PC-3 (cell line): Measurements from ENCODE around the gene RPS15. TPM values are rescaled to one million over a fixed set of nuclear protein-coding genes. Genes with fewer than 3 reads are reported as not detected.

Source experiments
- ATAC-seq: fragments of 200-7000 bp; cut with Tn5 transposase; 2 replicates; pipeline ENCODE4 v1.9.1; 2020; ENCODE audit warnings: mild to moderate bottlenecking, moderate library complexity
- BruUV-seq: library from RNA; stranded (reverse); fragments of 400-500 nt; replicated peaks from 2 replicates; lab custom pipeline; 2021; lab: Mats Ljungman, UMichigan
- CTCF ChIA-PET: fragments of 300-600 bp; sonication (Branson Sonifier 250); formaldehyde crosslinking; loops from one replicate; lab custom pipeline; 2022; ENCODE audit warnings: antibody characterized with exemption; lab: Charles Lee
- POLR2A ChIA-PET: fragments of 300-600 bp; sonication (Branson Sonifier 250); formaldehyde crosslinking; loops from one replicate; lab custom pipeline; 2022; ENCODE audit warnings: antibody characterized with exemption; ENCODE audit not compliant: unreplicated experiment; lab: Charles Lee
- DNase-seq: peaks from one replicate; pipeline ENCODE4 v3.0.0-alpha.2; 2015
- H2AFZ ChIP-seq: fragments of 300-600 bp; sonication (generic); 2 replicates; pipeline ENCODE4 v1.6.0; 2016; ENCODE audit warnings: antibody characterized with exemption, low read length
- H3F3A ChIP-seq: fragments of 300-600 bp; sonication (generic); one replicate; pipeline ENCODE4 v1.6.0; 2017; ENCODE audit warnings: antibody characterized with exemption, low read length, control low read depth, mild to moderate bottlenecking; ENCODE audit not compliant: unreplicated experiment
- H3K27ac ChIP-seq: fragments of 300-600 bp; sonication (generic); 2 replicates; pipeline ENCODE4 v1.5.1; 2016; ENCODE audit warnings: mild to moderate bottlenecking, low read length
- H3K27me3 ChIP-seq: fragments of 300-600 bp; sonication (generic); 2 replicates; pipeline ENCODE4 v1.6.1; 2016; ENCODE audit warnings: low read length, mixed read lengths
- H3K36me3 ChIP-seq: fragments of 300-600 bp; sonication (generic); 2 replicates; pipeline ENCODE4 v1.6.1; 2016; ENCODE audit warnings: low read depth, mixed run types, low read length, mixed read lengths
- H3K4me1 ChIP-seq: fragments of 300-600 bp; sonication (generic); 2 replicates; pipeline ENCODE4 v1.5.1; 2016; ENCODE audit warnings: low read length; ENCODE audit not compliant: insufficient read depth
- H3K4me2 ChIP-seq: fragments of 300-600 bp; sonication (generic); 2 replicates; pipeline ENCODE4 v1.6.0; 2016; ENCODE audit warnings: low read length
- H3K4me3 ChIP-seq: fragments of 300-600 bp; sonication (generic); 2 replicates; pipeline ENCODE4 v1.5.1; 2016; ENCODE audit warnings: mild to moderate bottlenecking, low read length, mixed read lengths
- H3K79me2 ChIP-seq: fragments of 300-600 bp; sonication (generic); 2 replicates; pipeline ENCODE4 v1.6.1; 2017; ENCODE audit warnings: low read length, mixed read lengths
- H3K9ac ChIP-seq: fragments of 300-600 bp; sonication (generic); 2 replicates; pipeline ENCODE4 v1.6.0; 2016; ENCODE audit warnings: mild to moderate bottlenecking, low read length
- H3K9me2 ChIP-seq: fragments of 300-600 bp; sonication (generic); replicated peaks from 2 replicates; pipeline ENCODE4 v1.6.1; 2016; ENCODE audit warnings: mixed run types, low read length, mixed read lengths
- H3K9me3 ChIP-seq: fragments of 300-600 bp; sonication (generic); 2 replicates; pipeline ENCODE4 v1.6.1; 2016; ENCODE audit warnings: low read length, mixed read lengths
- H4K20me1 ChIP-seq: fragments of 300-600 bp; sonication (generic); 2 replicates; pipeline ENCODE4 v1.6.1; 2016; ENCODE audit warnings: low read length, mixed read lengths
- EZH2 ChIP-seq: fragments of 300-600 bp; sonication (generic); IDR thresholded peaks from one replicate; pipeline ENCODE4 v1.6.1; 2017; ENCODE audit warnings: antibody characterized with exemption, mild to moderate bottlenecking, low read length; ENCODE audit not compliant: unreplicated experiment
- EZH2phosphoT487 ChIP-seq: fragments of 300-600 bp; sonication (generic); IDR thresholded peaks from 2 replicates; pipeline ENCODE4 v1.6.1; 2018; ENCODE audit warnings: mild to moderate bottlenecking, antibody characterized with exemption, low read length, borderline replicate concordance
- intact Hi-C: fragments of 100-400 bp; cut with micrococcal nuclease; formaldehyde crosslinking; loops from 2 replicates; pipeline ENCODE4 v1.9.0; 2023
- total RNA-seq: library from RNA; depleted of rRNA; stranded (reverse); fragments of >200 nt; gene quantifications from 2 replicates; pipeline ENCODE4 v1.2.3, GENCODE V29; 2014
- TF ChIP-seq, protein P1 (sequence below): fragments of 300-600 bp; sonication (generic); conservative IDR thresholded peaks from 2 replicates; pipeline ENCODE4 v1.5.1; 2017; ENCODE audit warnings: antibody characterized with exemption, low read depth, mild to moderate bottlenecking, low read length

The RPS15 gene
- total RNA-seq, 1 experiment from 2014 or later: 1,797 TPM

DNA sequence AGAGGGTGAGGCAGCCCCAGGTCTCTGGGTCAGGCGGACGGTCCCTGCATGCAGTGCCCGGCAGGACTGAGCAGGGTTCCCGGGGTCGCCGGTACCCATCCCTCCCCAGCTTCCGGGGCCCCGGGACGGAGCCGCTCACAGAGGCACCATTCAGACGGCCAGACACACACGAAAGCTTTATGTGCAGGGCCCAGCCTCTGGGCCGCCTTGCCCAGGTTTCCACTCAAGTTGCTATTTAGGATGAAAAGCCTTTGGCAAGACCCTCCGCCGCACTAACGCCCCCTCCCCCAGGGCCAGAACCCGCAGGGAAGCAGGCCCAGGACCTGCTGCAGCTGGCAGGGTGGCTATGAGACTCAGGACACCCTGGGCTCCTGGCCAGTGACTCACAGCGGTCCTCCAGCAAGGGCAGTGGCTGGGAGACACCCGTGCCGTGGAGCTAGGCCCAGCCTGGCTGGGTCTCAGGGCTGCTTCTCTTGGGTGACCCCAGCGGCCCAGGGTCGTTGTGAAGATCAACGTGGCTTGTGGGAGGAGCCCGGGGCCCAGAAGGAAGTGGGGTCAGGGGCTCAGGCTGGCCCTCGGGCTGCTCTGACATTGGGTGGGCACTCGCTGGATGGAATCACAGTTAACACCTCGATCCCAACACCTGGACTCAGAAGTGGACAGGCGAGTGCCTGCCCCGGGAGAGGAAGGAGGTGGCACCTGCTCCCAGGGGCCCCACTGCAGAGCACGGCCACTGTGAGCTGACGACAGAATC, 36.0 kb downstream of the RPS15 start:
- no peaks in the 10 kb centered on the region for H3K36me3 ChIP-seq
- no TSS peak for BruUV-seq
- intact Hi-C loops: no loop called here
- DNase-seq (no peak), ATAC-seq (no peak)
- POLR2A ChIA-PET: no interaction called here
- no peaks in the 10 kb centered on the region for H3F3A ChIP-seq
- no peak overlapping the region for H3K9ac ChIP-seq
- H3K4me1 ChIP-seq: peaks cover 12% of the 10 kb centered on the region
- TF ChIP-seq EZH2phosphoT487 (no peak), EZH2 (no peak)
- TF ChIP-seq, protein P1, sequence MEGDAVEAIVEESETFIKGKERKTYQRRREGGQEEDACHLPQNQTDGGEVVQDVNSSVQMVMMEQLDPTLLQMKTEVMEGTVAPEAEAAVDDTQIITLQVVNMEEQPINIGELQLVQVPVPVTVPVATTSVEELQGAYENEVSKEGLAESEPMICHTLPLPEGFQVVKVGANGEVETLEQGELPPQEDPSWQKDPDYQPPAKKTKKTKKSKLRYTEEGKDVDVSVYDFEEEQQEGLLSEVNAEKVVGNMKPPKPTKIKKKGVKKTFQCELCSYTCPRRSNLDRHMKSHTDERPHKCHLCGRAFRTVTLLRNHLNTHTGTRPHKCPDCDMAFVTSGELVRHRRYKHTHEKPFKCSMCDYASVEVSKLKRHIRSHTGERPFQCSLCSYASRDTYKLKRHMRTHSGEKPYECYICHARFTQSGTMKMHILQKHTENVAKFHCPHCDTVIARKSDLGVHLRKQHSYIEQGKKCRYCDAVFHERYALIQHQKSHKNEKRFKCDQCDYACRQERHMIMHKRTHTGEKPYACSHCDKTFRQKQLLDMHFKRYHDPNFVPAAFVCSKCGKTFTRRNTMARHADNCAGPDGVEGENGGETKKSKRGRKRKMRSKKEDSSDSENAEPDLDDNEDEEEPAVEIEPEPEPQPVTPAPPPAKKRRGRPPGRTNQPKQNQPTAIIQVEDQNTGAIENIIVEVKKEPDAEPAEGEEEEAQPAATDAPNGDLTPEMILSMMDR: no peak
- H3K4me2 ChIP-seq: no peak overlapping the region
- H3K9me3 ChIP-seq: no peaks in the 10 kb centered on the region
- H2AFZ ChIP-seq: no peak overlapping the region
- H3K9me2 ChIP-seq: no peaks in the 10 kb centered on the region
- H3K27me3 ChIP-seq: no peaks in the 10 kb centered on the region
- no peak overlapping the region for H3K4me3 ChIP-seq
- no peak overlapping the region for H3K27ac ChIP-seq
- CTCF ChIA-PET: no interaction called here
- peaks cover 25% of the 10 kb centered on the region for H3K79me2 ChIP-seq
- no peaks in the 10 kb centered on the region for H4K20me1 ChIP-seq

DNA sequence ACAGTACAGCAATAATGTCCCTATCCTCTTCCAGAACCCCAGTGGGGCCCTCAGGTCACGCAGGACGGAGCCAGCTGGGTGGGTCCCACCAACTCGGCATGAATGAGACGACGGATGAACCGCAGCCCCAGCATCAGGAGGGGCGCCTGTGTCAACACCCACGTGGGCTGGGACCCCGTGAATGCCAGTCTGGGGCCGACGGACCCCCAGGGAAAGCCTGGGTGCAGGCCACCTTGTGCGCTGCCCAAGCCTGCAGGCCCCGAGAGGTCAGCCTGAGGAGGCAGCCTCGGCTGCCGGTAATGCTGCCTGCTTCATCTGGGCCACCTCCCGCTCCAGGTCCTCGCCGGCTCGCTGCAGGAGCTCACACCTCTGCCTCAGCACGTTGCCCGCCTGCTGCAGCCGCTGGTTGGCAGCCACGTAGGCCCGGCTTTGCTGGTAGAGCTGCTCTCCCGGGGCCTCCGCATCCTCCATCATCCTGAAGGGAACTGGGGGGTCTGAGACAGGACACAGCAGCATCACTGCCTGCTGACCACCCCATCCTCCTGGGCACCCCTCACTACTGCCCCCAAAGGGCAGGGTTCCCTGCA, 36.7 kb downstream of the RPS15 start:
- H3K27ac ChIP-seq: no peak overlapping the region
- no peak overlapping the region for H3K4me3 ChIP-seq
- no peaks in the 10 kb centered on the region for H4K20me1 ChIP-seq
- no peaks in the 10 kb centered on the region for H3K9me2 ChIP-seq
- no peaks in the 10 kb centered on the region for H3F3A ChIP-seq
- H3K36me3 ChIP-seq: no peaks in the 10 kb centered on the region
- TF ChIP-seq, protein P1: no peak
- TF ChIP-seq EZH2 (no peak), EZH2phosphoT487 (no peak)
- no peak for ATAC-seq
- ChIA-PET CTCF (no interaction called here), POLR2A (no interaction called here)
- H3K4me1 ChIP-seq: peaks cover 12% of the 10 kb centered on the region
- H3K9me3 ChIP-seq: no peaks in the 10 kb centered on the region
- H3K79me2 ChIP-seq: peaks cover 25% of the 10 kb centered on the region
- H2AFZ ChIP-seq: no peak overlapping the region
- H3K27me3 ChIP-seq: no peaks in the 10 kb centered on the region
- no peak overlapping the region for H3K9ac ChIP-seq
- no peak for DNase-seq
- intact Hi-C loops: no loop called here
- no peak overlapping the region for H3K4me2 ChIP-seq
- no TSS peak for BruUV-seq
